ENCODE data around the gene ULK2. TPM values are rescaled to one million over a fixed set of nuclear protein-coding genes. Genes with fewer than 3 reads are reported as not detected.
"Not testable (repeated sequence)": the region's sequence is repeated elsewhere in the genome, so short reads cannot be mapped to it uniquely, and the experiment has no call there.

ULK2 gene
- total RNA-seq: 46.0 TPM

- intact Hi-C loops (cut with DNase I): no loop called here
- peak; percentile 68 for ATAC-seq
- peak; percentile 75 for DNase-seq (ENCODE audit: low spot score)
These were observed at the start of gene ULK2 for GRCh38 chr17:19867329-19868078. Gene ULK2 (minus strand): TSS chr17:19867936. CDS start chr17:19867417, 519 bp downstream.

- intact Hi-C loops (cut with DNase I): no loop called here
- ATAC-seq (no peak), DNase-seq (ENCODE audit: low spot score) (no peak)
These were observed 47.7 kb upstream of the ULK2 start for GRCh38 chr17:19915245-19915978.

GRCh38 chr17:19911033-19911432 is 43.3 kb upstream of the ULK2 start:
- DNase-seq (ENCODE audit: low spot score): no peak
- intact Hi-C loops (cut with DNase I): no loop called here
- no peak for ATAC-seq

- ATAC-seq: no peak
- intact Hi-C loops (cut with DNase I): no loop called here
- DNase-seq (ENCODE audit: low spot score): no peak
These were observed 41.4 kb upstream of the ULK2 start for GRCh38 chr17:19909139-19909538.

GRCh38 chr17:19905502-19905901 is 37.8 kb upstream of the ULK2 start:
- intact Hi-C loops (cut with DNase I): no loop called here
- DNase-seq (ENCODE audit: low spot score) (no peak), ATAC-seq (peak; percentile 20)

GRCh38 chr17:19904924-19905323 is 37.2 kb upstream of the ULK2 start:
- ATAC-seq: peak; percentile 67
- peak; percentile 72 for DNase-seq (ENCODE audit: low spot score)
- intact Hi-C loops (cut with DNase I): no loop called here

- ATAC-seq (no peak), DNase-seq (ENCODE audit: low spot score) (no peak)
- intact Hi-C loops (cut with DNase I): no loop called here
These were observed 36.7 kb upstream of the ULK2 start for GRCh38 chr17:19904412-19904811.

- ATAC-seq (no peak), DNase-seq (ENCODE audit: low spot score) (no peak)
- intact Hi-C loops (cut with DNase I): no loop called here
These were observed 33.1 kb upstream of the ULK2 start for GRCh38 chr17:19900809-19901208.

GRCh38 chr17:19897903-19898302 is 30.2 kb upstream of the ULK2 start:
- intact Hi-C loops (cut with DNase I): no loop called here
- DNase-seq (ENCODE audit: low spot score) (no peak), ATAC-seq (no peak)

- peak; percentile 79 for ATAC-seq
- DNase-seq (ENCODE audit: low spot score): peak; percentile 72
- intact Hi-C loops (cut with DNase I): no loop called here
These were observed 29.5 kb upstream of the ULK2 start for GRCh38 chr17:19897090-19897837.

GRCh38 chr17:19896679-19897078 is 28.9 kb upstream of the ULK2 start:
- no peak for DNase-seq (ENCODE audit: low spot score)
- no peak for ATAC-seq
- intact Hi-C loops (cut with DNase I): no loop called here

- DNase-seq (ENCODE audit: low spot score); ATAC-seq; intact Hi-C loops (cut with DNase I): not testable (repeated sequence)
These were observed 22.8 kb upstream of the ULK2 start for GRCh38 chr17:19890554-19890953.

- intact Hi-C loops (cut with DNase I); DNase-seq (ENCODE audit: low spot score); ATAC-seq: not testable (repeated sequence)
These were observed 22.3 kb upstream of the ULK2 start for GRCh38 chr17:19890001-19890400.

GRCh38 chr17:19886116-19886515 is 18.4 kb upstream of the ULK2 start:
- DNase-seq (ENCODE audit: low spot score) (no peak), ATAC-seq (no peak)
- intact Hi-C loops (cut with DNase I): no loop called here

GRCh38 chr17:19883537-19884215 is 15.9 kb upstream of the ULK2 start:
- ATAC-seq (no peak), DNase-seq (ENCODE audit: low spot score) (no peak)
- intact Hi-C loops (cut with DNase I): no loop called here

GRCh38 chr17:19880393-19880792 is 12.7 kb upstream of the ULK2 start:
- ATAC-seq (peak; percentile 69), DNase-seq (ENCODE audit: low spot score) (no peak)
- intact Hi-C loops (cut with DNase I): no loop called here

GRCh38 chr17:19877364-19877945 is 9.7 kb upstream of the ULK2 start:
- DNase-seq (ENCODE audit: low spot score): no peak
- ATAC-seq: no peak
- intact Hi-C loops (cut with DNase I): no loop called here

- intact Hi-C loops (cut with DNase I): no loop called here
- peak; percentile 88 for ATAC-seq
- DNase-seq (ENCODE audit: low spot score): peak; percentile 65
These were observed 8.9 kb upstream of the ULK2 start for GRCh38 chr17:19876529-19877161.
